GM23338 (cell line): Measurements from ENCODE around the gene SIAE. TPM values are rescaled to one million over a fixed set of nuclear protein-coding genes. Genes with fewer than 3 reads are reported as not detected.

Experiments used
- ATAC-seq: fragments of 200-7000 bp; cut with Tn5 transposase; 3 replicates; pipeline ENCODE4 v1.9.1; 2020
- DNase-seq: peaks from one replicate; pipeline ENCODE4 v3.0.0-alpha.2; 2015; ENCODE audit warnings: low spot score
- H2AFZ ChIP-seq: fragments of 200-600 bp; sonication (generic); 2 replicates; pipeline ENCODE4 v1.8.0; 2016; ENCODE audit warnings: antibody characterized with exemption, mild to moderate bottlenecking, moderate library complexity
- H3F3A ChIP-seq: fragments of 200-600 bp; sonication (generic); replicated peaks from 2 replicates; pipeline ENCODE4 v1.8.0; 2017; ENCODE audit warnings: antibody characterized with exemption, mixed run types, low read depth
- H3K27ac ChIP-seq: fragments of 200-600 bp; sonication (generic); 2 replicates; pipeline ENCODE4 v1.6.1; 2016; ENCODE audit warnings: low read depth
- H3K27me3 ChIP-seq: fragments of 200-600 bp; sonication (generic); 2 replicates; pipeline ENCODE4 v1.8.0; 2016; ENCODE audit warnings: mild to moderate bottlenecking, mixed run types, moderate library complexity; ENCODE audit not compliant: insufficient read depth
- H3K36me3 ChIP-seq: fragments of 200-600 bp; sonication (generic); 2 replicates; pipeline ENCODE4 v1.8.0; 2016; ENCODE audit warnings: mild to moderate bottlenecking; ENCODE audit not compliant: insufficient read depth
- H3K4me1 ChIP-seq: fragments of 200-600 bp; sonication (generic); 2 replicates; pipeline ENCODE4 v1.8.0; 2016; ENCODE audit warnings: mild to moderate bottlenecking, moderate library complexity; ENCODE audit not compliant: insufficient read depth
- H3K4me2 ChIP-seq: fragments of 200-600 bp; sonication (generic); 2 replicates; pipeline ENCODE4 v1.7.1; 2017; ENCODE audit warnings: mixed run types
- H3K4me3 ChIP-seq: fragments of 200-600 bp; sonication (generic); 2 replicates; pipeline ENCODE4 v1.6.1; 2016; ENCODE audit warnings: mixed run types
- H3K79me2 ChIP-seq: fragments of 200-600 bp; sonication (generic); replicated peaks from 2 replicates; pipeline ENCODE4 v1.8.0; 2017; ENCODE audit warnings: mild to moderate bottlenecking; ENCODE audit not compliant: insufficient read depth
- H3K9me2 ChIP-seq: fragments of 200-600 bp; sonication (generic); 2 replicates; pipeline ENCODE4 v1.8.0; 2017; ENCODE audit not compliant: insufficient read depth
- H4K20me1 ChIP-seq: fragments of 200-600 bp; sonication (generic); replicated peaks from 2 replicates; pipeline ENCODE4 v1.8.0; 2017; ENCODE audit warnings: mild to moderate bottlenecking; ENCODE audit not compliant: insufficient read depth
- H3K27ac Mint-ChIP-seq: 2 replicates; pipeline ENCODE4 v1.8.0; 2020; ENCODE audit warnings: inconsistent platforms, mild to moderate bottlenecking, moderate library complexity, mixed read lengths
- H3K27me3 Mint-ChIP-seq: 3 replicates; pipeline ENCODE4 v1.8.0; 2022; ENCODE audit warnings: low read depth, mild to moderate bottlenecking, moderate library complexity, mixed read lengths, inconsistent platforms; ENCODE audit not compliant: insufficient read depth, poor library complexity
- H3K36me3 Mint-ChIP-seq: 3 replicates; pipeline ENCODE4 v1.8.0; 2021; ENCODE audit warnings: low read depth, mild to moderate bottlenecking, inconsistent platforms, moderate library complexity, mixed read lengths
- H3K4me1 Mint-ChIP-seq: 3 replicates; pipeline ENCODE4 v1.8.0; 2020; ENCODE audit warnings: mild to moderate bottlenecking, inconsistent platforms, mixed read lengths
- H3K4me3 Mint-ChIP-seq: 3 replicates; pipeline ENCODE4 v1.8.0; 2021; ENCODE audit warnings: moderate library complexity, mild to moderate bottlenecking, inconsistent platforms, mixed read lengths
- H3K9me3 Mint-ChIP-seq: 3 replicates; pipeline ENCODE4 v1.8.0; 2020; ENCODE audit warnings: moderate library complexity, mild to moderate bottlenecking, inconsistent platforms, mixed read lengths
- EZH2 ChIP-seq: fragments of 200-600 bp; sonication (generic); IDR thresholded peaks from one replicate; pipeline ENCODE4 v1.8.0; 2017; ENCODE audit warnings: antibody characterized with exemption, mild to moderate bottlenecking, low read depth; ENCODE audit not compliant: unreplicated experiment
- JUNB ChIP-seq: IDR thresholded peaks from one replicate; pipeline ENCODE4 v1.6.1; 2016; ENCODE audit warnings: antibody characterized with exemption; ENCODE audit not compliant: unreplicated experiment
- POLR2AphosphoS5 ChIP-seq: IDR thresholded peaks from 2 replicates; pipeline ENCODE4 v1.6.1; 2016; ENCODE audit warnings: antibody characterized with exemption, low read depth
- polyA plus RNA-seq: library from polyadenylated mRNA; unstranded; fragments of >200 nt; fragmentation: Nextera tagmentation; extraction: Ambion mirVana; gene quantifications from 2 replicates; pipeline ENCODE4 v1.2.1, GENCODE V29; 2016
- total RNA-seq: library from RNA; depleted of rRNA; stranded (reverse); fragments of >200 nt; shearing (Covaris generic); gene quantifications from 2 replicates; pipeline ENCODE4 v1.2.3, GENCODE V29; 2014
- TF ChIP-seq, protein P1 (sequence below): fragments of 250-450 bp; sonication (Bioruptor Pico); IDR thresholded peaks from 2 replicates; pipeline ENCODE4 v1.5.0; 2020; ENCODE audit warnings: mild to moderate bottlenecking, moderate library complexity
- TF ChIP-seq, protein P2 (sequence below): IDR thresholded peaks from 2 replicates; pipeline ENCODE4 v1.6.1; 2016; ENCODE audit warnings: antibody characterized with exemption

The SIAE gene
- total and polyA plus RNA-seq, 2 experiments from 2014 or later = 1.1 to 1.7 TPM

DNA sequence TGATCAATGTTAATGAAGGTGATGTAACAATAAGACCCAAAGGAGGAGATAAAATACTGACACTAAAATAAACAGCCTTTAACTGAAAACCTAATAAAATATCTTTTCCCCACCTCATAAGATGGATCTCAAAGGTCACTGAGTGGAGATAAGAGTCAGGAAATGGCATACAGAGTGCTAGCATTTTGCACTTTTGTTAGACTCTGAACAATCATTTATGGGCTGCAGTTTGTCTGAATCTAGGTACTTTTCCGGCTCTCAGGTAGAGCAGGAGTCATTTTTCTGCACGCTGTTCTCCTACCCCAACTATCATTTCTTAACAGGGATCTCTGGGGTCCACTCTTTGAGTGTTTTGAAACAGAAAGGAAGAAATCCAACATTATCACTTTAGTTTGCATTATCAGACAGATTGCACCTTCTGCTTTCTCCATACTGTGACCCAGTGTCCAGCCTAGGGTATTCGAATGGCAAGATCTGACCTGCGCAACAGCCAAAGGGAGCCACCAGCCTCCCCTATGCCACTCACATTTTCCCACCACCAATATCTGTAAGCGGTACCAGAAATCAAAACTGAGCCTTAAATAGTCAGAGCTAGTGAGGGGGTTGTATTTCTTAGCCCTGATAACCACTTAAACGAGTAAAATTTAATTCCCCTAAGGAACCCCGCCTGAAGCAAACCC is 863 bp downstream of the SIAE start (continued):
- no peak for TF ChIP-seq POLR2AphosphoS5
- TF ChIP-seq, protein P1, sequence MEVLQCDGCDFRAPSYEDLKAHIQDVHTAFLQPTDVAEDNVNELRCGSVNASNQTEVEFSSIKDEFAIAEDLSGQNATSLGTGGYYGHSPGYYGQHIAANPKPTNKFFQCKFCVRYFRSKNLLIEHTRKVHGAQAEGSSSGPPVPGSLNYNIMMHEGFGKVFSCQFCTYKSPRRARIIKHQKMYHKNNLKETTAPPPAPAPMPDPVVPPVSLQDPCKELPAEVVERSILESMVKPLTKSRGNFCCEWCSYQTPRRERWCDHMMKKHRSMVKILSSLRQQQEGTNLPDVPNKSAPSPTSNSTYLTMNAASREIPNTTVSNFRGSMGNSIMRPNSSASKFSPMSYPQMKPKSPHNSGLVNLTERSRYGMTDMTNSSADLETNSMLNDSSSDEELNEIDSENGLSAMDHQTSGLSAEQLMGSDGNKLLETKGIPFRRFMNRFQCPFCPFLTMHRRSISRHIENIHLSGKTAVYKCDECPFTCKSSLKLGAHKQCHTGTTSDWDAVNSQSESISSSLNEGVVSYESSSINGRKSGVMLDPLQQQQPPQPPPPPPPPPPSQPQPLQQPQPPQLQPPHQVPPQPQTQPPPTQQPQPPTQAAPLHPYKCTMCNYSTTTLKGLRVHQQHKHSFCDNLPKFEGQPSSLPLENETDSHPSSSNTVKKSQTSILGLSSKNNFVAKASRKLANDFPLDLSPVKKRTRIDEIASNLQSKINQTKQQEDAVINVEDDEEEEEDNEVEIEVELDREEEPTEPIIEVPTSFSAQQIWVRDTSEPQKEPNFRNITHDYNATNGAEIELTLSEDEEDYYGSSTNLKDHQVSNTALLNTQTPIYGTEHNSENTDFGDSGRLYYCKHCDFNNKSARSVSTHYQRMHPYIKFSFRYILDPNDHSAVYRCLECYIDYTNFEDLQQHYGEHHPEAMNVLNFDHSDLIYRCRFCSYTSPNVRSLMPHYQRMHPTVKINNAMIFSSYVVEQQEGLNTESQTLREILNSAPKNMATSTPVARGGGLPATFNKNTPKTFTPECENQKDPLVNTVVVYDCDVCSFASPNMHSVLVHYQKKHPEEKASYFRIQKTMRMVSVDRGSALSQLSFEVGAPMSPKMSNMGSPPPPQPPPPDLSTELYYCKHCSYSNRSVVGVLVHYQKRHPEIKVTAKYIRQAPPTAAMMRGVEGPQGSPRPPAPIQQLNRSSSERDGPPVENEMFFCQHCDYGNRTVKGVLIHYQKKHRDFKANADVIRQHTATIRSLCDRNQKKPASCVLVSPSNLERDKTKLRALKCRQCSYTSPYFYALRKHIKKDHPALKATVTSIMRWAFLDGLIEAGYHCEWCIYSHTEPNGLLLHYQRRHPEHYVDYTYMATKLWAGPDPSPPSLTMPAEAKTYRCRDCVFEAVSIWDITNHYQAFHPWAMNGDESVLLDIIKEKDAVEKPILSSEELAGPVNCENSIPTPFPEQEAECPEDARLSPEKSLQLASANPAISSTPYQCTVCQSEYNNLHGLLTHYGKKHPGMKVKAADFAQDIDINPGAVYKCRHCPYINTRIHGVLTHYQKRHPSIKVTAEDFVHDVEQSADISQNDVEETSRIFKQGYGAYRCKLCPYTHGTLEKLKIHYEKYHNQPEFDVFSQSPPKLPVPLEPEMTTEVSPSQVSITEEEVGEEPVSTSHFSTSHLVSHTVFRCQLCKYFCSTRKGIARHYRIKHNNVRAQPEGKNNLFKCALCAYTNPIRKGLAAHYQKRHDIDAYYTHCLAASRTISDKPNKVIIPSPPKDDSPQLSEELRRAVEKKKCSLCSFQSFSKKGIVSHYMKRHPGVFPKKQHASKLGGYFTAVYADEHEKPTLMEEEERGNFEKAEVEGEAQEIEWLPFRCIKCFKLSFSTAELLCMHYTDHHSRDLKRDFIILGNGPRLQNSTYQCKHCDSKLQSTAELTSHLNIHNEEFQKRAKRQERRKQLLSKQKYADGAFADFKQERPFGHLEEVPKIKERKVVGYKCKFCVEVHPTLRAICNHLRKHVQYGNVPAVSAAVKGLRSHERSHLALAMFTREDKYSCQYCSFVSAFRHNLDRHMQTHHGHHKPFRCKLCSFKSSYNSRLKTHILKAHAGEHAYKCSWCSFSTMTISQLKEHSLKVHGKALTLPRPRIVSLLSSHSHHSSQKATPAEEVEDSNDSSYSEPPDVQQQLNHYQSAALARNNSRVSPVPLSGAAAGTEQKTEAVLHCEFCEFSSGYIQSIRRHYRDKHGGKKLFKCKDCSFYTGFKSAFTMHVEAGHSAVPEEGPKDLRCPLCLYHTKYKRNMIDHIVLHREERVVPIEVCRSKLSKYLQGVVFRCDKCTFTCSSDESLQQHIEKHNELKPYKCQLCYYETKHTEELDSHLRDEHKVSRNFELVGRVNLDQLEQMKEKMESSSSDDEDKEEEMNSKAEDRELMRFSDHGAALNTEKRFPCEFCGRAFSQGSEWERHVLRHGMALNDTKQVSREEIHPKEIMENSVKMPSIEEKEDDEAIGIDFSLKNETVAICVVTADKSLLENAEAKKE = no peak
- TF ChIP-seq EZH2 = no peak
- no peak for TF ChIP-seq JUNB

DNA sequence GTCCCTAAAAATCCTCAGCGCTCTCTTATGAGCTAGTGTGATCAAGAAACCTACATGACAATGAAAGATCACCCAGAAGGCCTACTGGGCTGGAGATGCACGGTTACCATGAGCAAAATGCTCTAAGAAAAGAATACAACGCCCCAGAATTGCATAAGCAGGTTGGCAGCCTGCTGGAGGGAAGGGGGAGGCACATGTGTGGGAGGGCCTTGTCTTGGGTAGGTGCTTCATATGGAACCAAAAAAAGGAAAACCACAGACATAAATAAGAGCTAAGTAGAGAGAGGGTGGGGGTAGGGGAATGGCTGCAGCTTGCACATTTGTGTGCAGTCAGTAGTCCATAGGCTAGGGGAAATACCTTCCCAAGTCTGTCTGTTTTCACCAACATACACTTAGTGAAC is 2.8 kb downstream of the SIAE start:
- H3K27ac ChIP-seq = no peak overlapping the region
- Mint-ChIP-seq H3K9me3 (peaks cover 3% of the 10 kb centered on the region; the same call in 1 of the 3 replicates), H3K27me3 (peaks cover 18% of the 10 kb centered on the region), H3K27ac (no peak overlapping the region), H3K4me3 (no peak overlapping the region), H3K4me1 (peaks cover 14% of the 10 kb centered on the region; the same call in 2 of the 3 replicates), H3K36me3 (no peaks in the 10 kb centered on the region)
- peaks cover 77% of the 10 kb centered on the region for H3K27me3 ChIP-seq
- H3K4me3 ChIP-seq = no peak overlapping the region
- ATAC-seq (no peak), DNase-seq (peak; percentile 20)
- no peaks in the 10 kb centered on the region for H3K36me3 ChIP-seq
- no peaks in the 10 kb centered on the region for H4K20me1 ChIP-seq
- TF ChIP-seq, protein P2, sequence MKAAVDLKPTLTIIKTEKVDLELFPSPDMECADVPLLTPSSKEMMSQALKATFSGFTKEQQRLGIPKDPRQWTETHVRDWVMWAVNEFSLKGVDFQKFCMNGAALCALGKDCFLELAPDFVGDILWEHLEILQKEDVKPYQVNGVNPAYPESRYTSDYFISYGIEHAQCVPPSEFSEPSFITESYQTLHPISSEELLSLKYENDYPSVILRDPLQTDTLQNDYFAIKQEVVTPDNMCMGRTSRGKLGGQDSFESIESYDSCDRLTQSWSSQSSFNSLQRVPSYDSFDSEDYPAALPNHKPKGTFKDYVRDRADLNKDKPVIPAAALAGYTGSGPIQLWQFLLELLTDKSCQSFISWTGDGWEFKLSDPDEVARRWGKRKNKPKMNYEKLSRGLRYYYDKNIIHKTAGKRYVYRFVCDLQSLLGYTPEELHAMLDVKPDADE = no peak
- no peaks in the 10 kb centered on the region for H3K9me2 ChIP-seq
- H2AFZ ChIP-seq = no peak overlapping the region
- H3K4me2 ChIP-seq = no peak overlapping the region
- no peaks in the 10 kb centered on the region for H3K79me2 ChIP-seq
- no peaks in the 10 kb centered on the region for H3F3A ChIP-seq
- peaks cover 11% of the 10 kb centered on the region; the same call in 1 of the 2 replicates for H3K4me1 ChIP-seq
